ENCODE data around the gene RAB33B. TPM values are rescaled to one million over a fixed set of nuclear protein-coding genes. Genes with fewer than 3 reads are reported as not detected.

RAB33B gene
- 2.8 TPM for polyA plus RNA-seq (2012; ENCODE audit: insufficient read length, low read depth)

- TF ChIP-seq SIN3A (IDR thresholded peaks at IDR 0.05; ENCODE audit: borderline replicate concordance, insufficient read depth, low read length), result peak; percentile 60
- no peak for TF ChIP-seq REST (IDR thresholded peaks at IDR 0.05; ENCODE audit: insufficient read depth in 1 of 2, low read depth in 2 of 2, low read length in 2 of 2)
- TF ChIP-seq FOXP2 (optimal IDR thresholded peaks at IDR 0.05; ENCODE audit: borderline replicate concordance, extremely low read depth, extremely low read length, insufficient read depth), result peak; percentile 6
- no peak for TF ChIP-seq TAF1 (IDR thresholded peaks at IDR 0.05; ENCODE audit: borderline replicate concordance, insufficient read depth, low read length)
Observed at GRCh38 chr4:139454111-139455045, at the start of gene RAB33B. RAB33B (plus strand) TSS chr4:139454121; CDS start chr4:139454196, 75 bp downstream.

- TF ChIP-seq REST (IDR thresholded peaks at IDR 0.05; ENCODE audit: insufficient read depth in 1 of 2, low read depth in 2 of 2, low read length in 2 of 2) (no peak), SIN3A (IDR thresholded peaks at IDR 0.05; ENCODE audit: borderline replicate concordance, insufficient read depth, low read length) (no peak), POLR2AphosphoS5 (IDR thresholded peaks at IDR 0.05; ENCODE audit: low read depth, low read length) (no peak), TAF1 (IDR thresholded peaks at IDR 0.05; ENCODE audit: borderline replicate concordance, insufficient read depth, low read length) (no peak), FOXP2 (optimal IDR thresholded peaks at IDR 0.05; ENCODE audit: borderline replicate concordance, extremely low read depth, extremely low read length, insufficient read depth) (no peak)
Observed at GRCh38 chr4:139410312-139410711, 43.6 kb upstream of the RAB33B start.

- TF ChIP-seq TAF1 (IDR thresholded peaks at IDR 0.05; ENCODE audit: borderline replicate concordance, insufficient read depth, low read length) (no peak), FOXP2 (optimal IDR thresholded peaks at IDR 0.05; ENCODE audit: borderline replicate concordance, extremely low read depth, extremely low read length, insufficient read depth) (no peak), SIN3A (IDR thresholded peaks at IDR 0.05; ENCODE audit: borderline replicate concordance, insufficient read depth, low read length) (no peak), REST (IDR thresholded peaks at IDR 0.05; ENCODE audit: insufficient read depth in 1 of 2, low read depth in 2 of 2, low read length in 2 of 2) (no peak), POLR2AphosphoS5 (IDR thresholded peaks at IDR 0.05; ENCODE audit: low read depth, low read length) (no peak)
Observed at GRCh38 chr4:139416073-139416673, 37.7 kb upstream of the RAB33B start.

- TF ChIP-seq REST (IDR thresholded peaks at IDR 0.05; ENCODE audit: insufficient read depth in 1 of 2, low read depth in 2 of 2, low read length in 2 of 2) (no peak), FOXP2 (optimal IDR thresholded peaks at IDR 0.05; ENCODE audit: borderline replicate concordance, extremely low read depth, extremely low read length, insufficient read depth) (no peak), POLR2AphosphoS5 (IDR thresholded peaks at IDR 0.05; ENCODE audit: low read depth, low read length) (no peak), TAF1 (IDR thresholded peaks at IDR 0.05; ENCODE audit: borderline replicate concordance, insufficient read depth, low read length) (no peak), SIN3A (IDR thresholded peaks at IDR 0.05; ENCODE audit: borderline replicate concordance, insufficient read depth, low read length) (no peak)
Observed at GRCh38 chr4:139419388-139419914, 34.5 kb upstream of the RAB33B start.

Data from PFSK-1 (cell line).